Mesenteric fat pad (tissue), 1 donor: ENCODE measurements around the gene SLC27A4. TPM values are rescaled to one million over a fixed set of nuclear protein-coding genes. Genes with fewer than 3 reads are reported as not detected.

Source experiments
- DNase-seq: peaks from one replicate; pipeline ENCODE4 v3.0.0-alpha.2; 2020; ENCODE audit warnings: low spot score
- total RNA-seq: library from RNA; stranded (reverse); fragmentation: NEBNext Ultra II Directional; extraction: Animal tissue kit (Norgen Biotek cat#: 25700); gene quantifications from one replicate; pipeline ENCODE4 v1.2.1, GENCODE V29; 2021
- donor health status: DM: yes; HTN: yes; CAD: no.

SLC27A4 gene
- total RNA-seq, 1 donor from 2014 or later = 27.9 TPM

GRCh38 chr9:128390813-128391711 is 50.7 kb downstream of the SLC27A4 start:
- DNase-seq = no peak

- DNase-seq = no peak
Measured at GRCh38 chr9:128391956-128392301, 51.6 kb downstream of the SLC27A4 start.

GRCh38 chr9:128392302-128393144 is 52.2 kb downstream of the SLC27A4 start:
- no peak for DNase-seq

GRCh38 chr9:128393145-128393775 is 52.9 kb downstream of the SLC27A4 start:
- DNase-seq = no peak

- DNase-seq = no peak
Measured at GRCh38 chr9:128393970-128394369, 53.6 kb downstream of the SLC27A4 start.

GRCh38 chr9:128394379-128395168 is 54.2 kb downstream of the SLC27A4 start:
- no peak for DNase-seq

- DNase-seq = no peak
Measured at GRCh38 chr9:128396970-128397613, 56.8 kb downstream of the SLC27A4 start.

GRCh38 chr9:128397831-128398230 is 57.5 kb downstream of the SLC27A4 start:
- DNase-seq = no peak

GRCh38 chr9:128399861-128400260 is 59.5 kb downstream of the SLC27A4 start:
- no peak for DNase-seq

GRCh38 chr9:128404560-128404959 is 64.2 kb downstream of the SLC27A4 start:
- DNase-seq = no peak

GRCh38 chr9:128405077-128405779 is 64.9 kb downstream of the SLC27A4 start:
- no peak for DNase-seq

- DNase-seq = no peak
Measured at GRCh38 chr9:128405780-128406171, 65.4 kb downstream of the SLC27A4 start.

- no peak for DNase-seq
Measured at GRCh38 chr9:128406848-128407391, 66.6 kb downstream of the SLC27A4 start.

GRCh38 chr9:128408963-128409431 is 68.7 kb downstream of the SLC27A4 start:
- DNase-seq = no peak

GRCh38 chr9:128409450-128409849 is 69.1 kb downstream of the SLC27A4 start:
- DNase-seq = no peak

- DNase-seq = no peak
Measured at GRCh38 chr9:128409978-128410377, 69.7 kb downstream of the SLC27A4 start.
